Endothelial cell of umbilical vein (primary cell): ENCODE measurements around the gene HNRNPK.

Experiments used
- MYC ChIP-seq: IDR thresholded peaks from one replicate; pipeline ENCODE4 v1.6.1; 2011; ENCODE audit warnings: mild to moderate bottlenecking, low read depth, low read length
- TF ChIP-seq, protein P1 (sequence below), 2 donors: IDR thresholded peaks; 1 replicate in 1 of 2; 2 replicates in 1 of 2; pipeline ENCODE4 v1.5.1; 2011; ENCODE audit warnings: low read length in 2 of 2, mild to moderate bottlenecking in 2 of 2, moderate library complexity in 2 of 2, control low read depth in 1 of 2, inconsistent platforms in 1 of 2, low read depth in 1 of 2; ENCODE audit not compliant: insufficient read depth in 1 of 2; ENCODE audit errors: extremely low read depth in 1 of 2

DNA sequence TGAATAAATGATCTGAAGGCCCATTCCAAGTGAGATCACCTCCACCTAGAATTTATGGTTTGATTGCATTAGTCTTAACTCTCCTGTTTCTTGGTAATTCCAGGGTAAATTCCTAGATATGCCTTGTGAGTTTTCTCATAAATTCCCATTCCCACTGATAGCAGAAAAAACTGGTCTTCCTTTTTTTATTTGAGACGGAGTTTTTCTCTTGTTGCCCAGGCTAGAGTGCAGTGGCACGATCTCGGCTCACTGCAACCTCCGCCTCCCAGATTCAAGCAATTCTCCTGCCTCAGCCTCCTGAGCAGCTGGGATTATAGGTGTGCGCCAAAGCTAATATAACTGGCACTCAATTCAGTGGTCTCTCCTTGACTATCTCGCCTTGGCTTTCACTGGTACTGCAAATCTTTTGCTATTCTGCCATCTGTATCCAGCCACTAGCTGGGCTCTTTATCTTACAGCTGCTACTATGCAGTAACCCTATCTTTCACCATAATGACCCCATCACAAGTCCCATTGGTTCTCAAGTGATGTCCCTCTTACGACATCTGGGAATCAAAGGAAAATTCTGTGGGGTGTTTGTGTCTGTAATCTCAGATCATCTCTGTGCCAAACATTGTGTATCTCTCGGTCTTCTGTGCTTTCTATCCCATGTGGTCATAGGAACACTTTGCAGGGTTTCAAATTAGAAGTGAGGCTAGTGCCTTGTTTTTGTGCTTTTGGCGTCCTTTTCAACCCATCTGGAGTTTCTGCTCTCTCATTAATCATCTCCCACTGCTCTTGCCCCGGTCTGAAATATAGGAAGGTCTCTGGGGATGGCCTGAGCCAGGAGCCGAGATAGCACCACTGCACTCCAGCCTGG lies 14.4 kb downstream of the HNRNPK start:
- TF ChIP-seq, protein P1, sequence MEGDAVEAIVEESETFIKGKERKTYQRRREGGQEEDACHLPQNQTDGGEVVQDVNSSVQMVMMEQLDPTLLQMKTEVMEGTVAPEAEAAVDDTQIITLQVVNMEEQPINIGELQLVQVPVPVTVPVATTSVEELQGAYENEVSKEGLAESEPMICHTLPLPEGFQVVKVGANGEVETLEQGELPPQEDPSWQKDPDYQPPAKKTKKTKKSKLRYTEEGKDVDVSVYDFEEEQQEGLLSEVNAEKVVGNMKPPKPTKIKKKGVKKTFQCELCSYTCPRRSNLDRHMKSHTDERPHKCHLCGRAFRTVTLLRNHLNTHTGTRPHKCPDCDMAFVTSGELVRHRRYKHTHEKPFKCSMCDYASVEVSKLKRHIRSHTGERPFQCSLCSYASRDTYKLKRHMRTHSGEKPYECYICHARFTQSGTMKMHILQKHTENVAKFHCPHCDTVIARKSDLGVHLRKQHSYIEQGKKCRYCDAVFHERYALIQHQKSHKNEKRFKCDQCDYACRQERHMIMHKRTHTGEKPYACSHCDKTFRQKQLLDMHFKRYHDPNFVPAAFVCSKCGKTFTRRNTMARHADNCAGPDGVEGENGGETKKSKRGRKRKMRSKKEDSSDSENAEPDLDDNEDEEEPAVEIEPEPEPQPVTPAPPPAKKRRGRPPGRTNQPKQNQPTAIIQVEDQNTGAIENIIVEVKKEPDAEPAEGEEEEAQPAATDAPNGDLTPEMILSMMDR (IDR thresholded peaks at IDR 0.05; ENCODE audit: extremely low read depth in 1 of 2, insufficient read depth in 1 of 2, low read depth in 1 of 2, low read length in 2 of 2): no peak
- no peak for TF ChIP-seq MYC
